GM18517 (cell line): ENCODE measurements around the gene BLZF1.
"Not testable (repeated sequence)": the region's sequence is repeated elsewhere in the genome, so short reads cannot be mapped to it uniquely, and the experiment has no call there.

Source experiments
- ATAC-seq: cut with Tn5 transposase; IDR thresholded peaks from one replicate; pipeline ENCODE4 v1.9.1; 2021; ENCODE audit warnings: mild to moderate bottlenecking, moderate library complexity; ENCODE audit not compliant: unreplicated experiment

The BLZF1 gene

DNA sequence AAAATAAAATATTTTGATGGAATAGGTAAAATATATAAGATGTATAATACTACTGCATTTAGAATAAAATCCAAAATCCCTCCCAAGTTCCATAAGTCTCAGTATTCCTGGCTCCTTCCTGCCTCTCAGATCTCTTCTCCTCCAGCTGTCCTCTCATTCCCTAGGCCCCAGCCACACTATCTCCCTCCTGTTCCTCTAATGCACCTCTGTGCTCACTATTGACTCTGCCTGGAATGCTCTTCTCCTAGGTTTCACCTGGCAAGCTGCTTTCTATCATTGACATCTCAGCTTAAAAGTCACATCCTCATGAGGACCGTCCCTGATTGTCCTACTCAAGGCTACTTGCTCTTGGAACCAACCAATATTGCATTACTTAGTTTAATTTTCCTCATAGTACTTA is 7.6 kb upstream of the BLZF1 start:
- no peak for ATAC-seq

DNA sequence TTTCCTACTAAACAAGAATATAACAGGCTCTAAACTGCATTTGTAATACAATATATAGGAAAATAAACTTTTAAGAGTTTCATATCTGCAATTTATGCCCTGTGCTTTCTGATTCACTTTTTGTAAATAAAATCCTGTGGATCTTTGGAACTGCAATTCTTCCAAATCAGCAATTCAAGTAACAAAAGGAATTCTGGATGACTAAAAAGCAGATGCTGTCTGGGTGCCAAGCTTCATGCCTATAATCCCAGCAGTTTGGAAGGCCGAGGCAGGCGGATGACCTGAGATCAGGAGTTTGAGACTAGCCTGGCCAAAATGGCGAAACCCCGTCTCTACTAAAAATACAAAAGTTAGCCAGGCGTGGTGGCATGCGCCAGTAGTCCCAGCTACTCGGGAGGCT is 6.7 kb upstream of the BLZF1 start:
- ATAC-seq = no peak

DNA sequence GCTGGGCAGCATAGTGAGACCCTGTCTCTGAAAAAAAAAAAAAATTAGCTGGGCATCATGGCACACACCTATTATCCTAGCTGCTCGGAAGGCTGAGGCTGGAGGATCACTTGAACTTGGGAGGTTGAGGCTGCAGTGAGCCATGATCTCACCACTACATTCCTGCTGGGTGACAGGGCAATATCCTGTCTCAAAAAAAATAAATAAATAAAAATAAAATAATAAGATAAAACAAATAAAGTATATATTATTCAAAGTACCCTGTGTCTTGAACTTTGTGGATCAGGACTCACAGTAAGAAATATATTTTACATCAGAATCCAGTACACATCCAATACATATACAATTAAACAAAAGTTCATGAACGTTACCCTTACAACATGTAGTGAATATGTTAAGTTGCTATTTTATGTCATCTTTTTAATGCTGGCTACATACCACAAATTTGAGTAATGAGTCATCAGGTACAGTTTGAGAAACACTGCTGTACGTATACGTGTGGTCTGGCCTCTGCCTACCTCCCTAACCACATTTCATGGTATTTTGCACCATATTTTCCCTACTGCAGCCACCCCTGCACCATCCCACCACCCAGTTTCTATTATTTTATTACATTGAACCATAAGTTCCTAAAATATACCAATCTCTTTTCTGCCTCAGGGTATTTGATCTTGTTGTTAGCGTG is 4.8 kb upstream of the BLZF1 start:
- peak; percentile 29 for ATAC-seq

DNA sequence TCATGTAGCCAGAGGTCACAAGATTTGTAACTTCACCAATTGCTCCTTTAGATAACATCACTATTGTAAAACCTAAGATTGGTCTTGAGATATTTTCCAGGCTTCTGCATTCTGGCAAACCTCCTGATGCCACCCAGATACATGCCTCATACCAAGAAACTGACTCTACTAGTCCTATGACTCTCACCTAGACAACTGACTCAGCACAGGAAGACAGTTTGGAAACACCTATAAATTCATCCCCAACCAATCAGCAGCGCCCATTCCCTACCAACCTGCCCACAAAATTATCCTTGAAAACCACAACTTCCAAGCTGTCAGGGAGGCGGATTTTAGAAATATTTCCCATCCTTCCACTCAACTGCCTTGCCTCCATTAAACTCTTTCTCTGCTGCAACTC is 3.0 kb upstream of the BLZF1 start:
- ATAC-seq = no peak

DNA sequence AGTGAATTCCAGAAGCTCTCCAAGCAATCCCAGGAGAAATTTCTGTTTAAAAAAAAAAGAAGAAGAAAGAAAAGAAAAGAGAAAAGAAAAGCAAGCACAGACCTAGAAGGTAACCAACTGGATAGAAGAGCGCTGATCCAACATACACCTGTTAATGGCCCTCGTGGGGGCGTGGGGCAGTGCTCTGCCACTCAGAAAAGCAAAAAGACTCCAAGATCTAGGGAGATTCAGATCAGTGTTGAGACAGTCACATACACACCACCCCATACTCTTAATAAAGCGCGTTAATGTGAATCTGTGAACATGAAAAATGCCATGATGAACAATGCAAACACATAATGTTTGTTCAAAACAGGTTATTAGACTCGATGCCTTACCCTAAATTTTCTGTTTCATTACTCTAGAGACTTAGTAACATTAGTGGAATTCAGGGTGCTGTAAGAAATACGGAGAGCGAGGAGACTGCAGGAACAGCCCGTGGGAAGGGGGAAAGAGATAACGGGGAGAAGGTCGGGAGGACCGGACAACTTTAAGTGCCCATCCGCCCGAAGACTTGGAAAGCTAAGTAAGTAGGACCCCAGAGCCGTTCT is 804 bp upstream of the BLZF1 start:
- no peak for ATAC-seq

DNA sequence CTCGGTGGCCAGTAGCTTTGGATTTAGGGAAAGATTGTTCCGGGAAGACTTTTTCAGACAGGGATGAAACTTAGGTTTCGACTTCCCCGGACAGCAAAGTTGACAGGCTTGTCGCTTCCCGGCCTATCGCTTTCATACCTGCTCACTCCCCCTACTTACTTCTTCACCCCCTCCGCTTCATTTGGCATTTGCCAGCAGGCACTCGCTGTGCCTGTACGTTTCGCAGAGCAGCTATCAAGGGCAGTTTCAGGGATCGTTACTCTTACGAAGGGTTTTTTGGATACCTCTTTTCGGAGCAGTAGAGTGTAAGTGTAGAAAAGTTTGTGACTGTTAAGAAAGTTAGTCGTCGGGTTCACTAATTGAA is 393 bp downstream of the BLZF1 start:
- ATAC-seq = peak; percentile 17

DNA sequence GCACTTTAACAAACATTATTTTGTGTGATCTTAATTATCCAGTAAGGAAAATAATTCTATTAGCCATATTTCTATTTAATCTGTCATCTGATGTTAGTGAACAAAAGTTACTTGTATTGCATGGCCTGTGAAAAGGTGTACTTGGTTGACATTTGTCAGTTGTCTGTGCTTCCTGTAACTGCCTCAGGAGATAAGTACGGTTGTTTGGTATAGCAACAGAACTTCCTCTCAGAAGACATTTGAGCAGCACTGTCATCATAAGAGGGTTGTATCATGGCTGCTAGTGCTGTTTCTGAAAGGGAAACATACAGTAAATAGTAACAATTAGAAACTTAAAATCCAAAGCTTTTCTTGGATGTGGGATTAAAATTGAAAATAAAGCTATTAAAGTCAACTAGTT is 3.4 kb downstream of the BLZF1 start:
- ATAC-seq = no peak

DNA sequence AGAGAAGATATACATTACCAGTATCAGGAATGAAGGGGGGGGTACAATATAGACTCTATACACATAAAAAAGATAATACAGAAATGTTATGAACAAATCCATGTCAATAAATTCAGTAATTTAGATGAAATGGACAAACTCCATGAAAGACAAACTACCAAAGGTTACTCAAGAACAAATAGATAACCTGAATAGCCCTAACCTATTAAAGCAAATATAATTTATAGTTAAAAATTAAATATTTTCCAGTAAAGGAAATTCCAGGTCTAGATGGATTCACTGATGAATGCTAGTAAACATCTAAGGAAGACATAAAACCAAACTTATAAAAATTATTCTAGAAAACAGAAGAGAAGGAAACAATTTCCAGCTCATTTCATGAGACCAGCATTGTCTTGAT is 13.2 kb downstream of the BLZF1 start:
- no peak for ATAC-seq

DNA sequence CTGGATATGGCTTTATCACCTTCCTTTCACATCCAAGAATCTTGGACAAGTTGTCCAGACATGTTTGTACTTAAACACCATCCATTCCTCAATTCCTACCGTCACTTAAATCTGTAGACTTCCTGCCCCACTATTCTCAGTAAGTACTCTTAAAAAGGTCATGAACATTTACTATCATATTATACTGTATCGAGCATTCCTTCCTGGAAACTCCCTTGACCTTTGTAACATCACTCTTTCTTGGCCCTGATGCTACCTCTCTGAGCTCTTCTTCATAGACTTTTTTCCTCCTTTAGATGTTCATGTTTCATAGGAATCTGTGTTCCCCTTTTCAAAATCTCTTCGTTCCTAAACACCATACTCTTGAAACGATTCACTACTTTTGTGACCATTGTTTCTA is 15.5 kb downstream of the BLZF1 start:
- ATAC-seq = no peak

DNA sequence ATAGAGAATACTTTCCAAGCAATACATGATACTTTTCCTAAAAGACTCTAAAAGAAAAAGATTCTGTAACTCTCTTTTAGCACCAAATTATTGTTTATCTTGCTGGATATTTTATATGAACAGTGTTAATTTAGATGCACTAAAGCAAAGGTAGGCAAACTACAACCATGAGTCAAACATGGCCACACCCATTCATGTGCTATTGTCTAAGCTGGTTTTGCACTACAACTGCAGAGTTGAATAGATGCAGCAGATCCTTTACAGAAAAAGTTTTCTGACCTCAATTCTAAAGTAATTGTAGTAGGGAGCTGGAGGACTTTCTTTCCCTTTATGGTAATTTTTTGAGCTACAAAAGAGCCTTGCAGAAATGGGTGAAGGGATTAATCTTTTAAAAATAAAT is 19.4 kb downstream of the BLZF1 start:
- ATAC-seq = no peak

DNA sequence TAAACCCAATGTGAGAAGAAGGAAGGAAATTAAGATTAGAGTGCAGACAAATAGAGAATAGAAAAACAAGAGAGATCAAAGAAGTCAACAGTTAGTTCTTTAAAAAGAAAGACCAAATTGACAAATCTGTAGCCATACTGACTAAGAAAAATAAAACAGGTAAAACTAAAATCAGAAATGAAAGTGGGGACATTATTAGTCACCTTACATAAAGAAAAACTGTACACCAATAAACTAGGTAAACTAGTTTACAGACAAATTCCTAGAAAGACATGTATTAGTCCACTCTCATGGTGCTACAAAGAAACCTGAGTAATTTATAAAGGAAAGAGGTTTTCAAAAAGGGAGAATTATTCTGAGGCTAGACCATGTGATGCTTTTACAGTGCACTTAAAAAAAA is 22.3 kb downstream of the BLZF1 start:
- ATAC-seq = peak; percentile 84

DNA sequence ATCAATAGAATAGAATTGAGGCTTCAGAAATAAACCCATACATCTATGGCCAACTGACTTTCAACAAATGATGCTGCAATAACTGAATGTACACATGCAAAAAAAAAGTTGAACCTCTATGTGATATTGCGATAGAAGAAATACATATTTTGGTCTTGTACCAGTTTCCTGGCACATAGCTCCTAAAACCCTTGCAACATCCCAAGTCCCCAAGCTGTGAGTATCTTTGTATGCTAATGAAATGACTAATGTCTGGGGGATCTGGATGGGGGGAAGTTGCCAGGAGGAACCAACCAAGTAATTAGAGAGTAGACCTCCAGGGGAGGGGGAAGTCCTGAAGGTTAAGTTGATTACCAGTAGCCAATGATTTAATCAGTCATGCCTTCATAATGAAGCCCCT is 24.4 kb downstream of the BLZF1 start:
- no peak for ATAC-seq

DNA sequence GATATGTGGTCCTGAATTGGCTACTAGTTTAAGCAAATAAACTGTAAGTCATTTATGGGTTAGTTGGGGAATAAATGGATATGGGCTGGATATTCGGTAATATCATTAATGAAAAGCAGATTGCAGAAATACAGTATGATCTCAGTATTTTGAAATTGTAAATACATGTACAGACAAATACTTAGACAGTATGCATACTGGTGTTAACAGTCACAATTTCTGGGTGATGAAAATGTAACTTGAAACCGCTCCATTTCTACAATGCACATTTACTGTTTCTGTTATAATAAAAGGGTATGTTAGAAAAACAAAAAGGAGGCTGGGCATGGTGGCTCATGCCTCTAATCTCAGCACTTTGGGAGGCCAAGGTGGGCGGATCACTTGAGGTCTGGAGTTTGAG is 28.0 kb downstream of the BLZF1 start:
- ATAC-seq = no peak

DNA sequence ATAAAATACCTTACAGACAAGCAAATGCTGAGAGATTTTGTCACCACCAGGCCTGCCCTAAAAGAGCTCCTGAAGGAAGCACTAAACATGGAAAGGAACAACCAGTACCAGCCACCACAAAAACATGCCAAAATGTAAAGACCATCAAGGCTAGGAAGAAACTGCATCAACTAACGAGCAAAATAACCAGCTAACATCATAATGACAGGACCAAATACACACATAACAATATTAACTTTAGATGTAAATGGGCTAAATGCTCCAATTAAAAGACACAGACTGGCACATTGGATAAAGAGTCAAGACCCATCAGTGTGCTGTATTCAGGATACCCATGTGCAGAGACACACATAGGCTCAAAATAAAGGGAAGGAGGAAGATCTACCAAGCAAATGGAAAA is 34.6 kb downstream of the BLZF1 start:
- ATAC-seq = not testable (repeated sequence)

DNA sequence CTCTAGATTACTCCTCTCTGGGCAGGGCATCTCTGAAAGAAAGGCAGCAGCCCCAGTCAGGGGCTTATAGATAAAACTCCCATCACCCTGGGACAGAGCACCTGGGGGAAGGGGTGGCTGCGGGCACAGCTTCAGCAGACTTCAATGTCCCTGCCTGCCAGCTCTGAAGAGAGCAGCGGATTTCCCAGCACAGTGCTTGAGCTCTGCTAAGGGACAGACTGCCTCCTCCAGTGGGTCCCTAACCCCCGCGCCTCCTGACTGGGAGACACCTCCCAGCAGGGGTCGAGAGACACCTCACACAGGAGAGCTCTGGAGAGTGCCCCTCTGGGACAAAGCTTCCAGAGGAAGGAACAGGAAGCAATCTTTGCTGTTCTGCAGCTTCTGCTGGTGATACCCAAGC is 40.3 kb downstream of the BLZF1 start:
- ATAC-seq = not testable (repeated sequence)

DNA sequence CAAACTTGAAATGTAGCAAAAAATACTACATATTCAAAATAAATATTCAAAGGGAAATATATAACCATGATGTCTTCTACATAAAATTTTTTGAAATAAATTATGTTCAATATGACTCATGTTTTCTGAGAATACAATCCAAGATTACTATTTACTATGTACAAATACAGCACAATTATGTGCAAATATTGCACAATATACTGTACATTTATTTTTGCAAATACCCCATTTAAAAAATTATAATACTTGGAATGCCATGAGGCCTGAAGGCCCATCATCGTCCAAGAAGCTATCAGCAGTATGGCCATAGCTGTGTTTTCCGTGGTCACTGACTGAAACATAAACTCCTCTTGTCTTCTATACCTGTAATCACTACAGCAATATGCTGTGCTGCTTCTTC is 47.0 kb downstream of the BLZF1 start:
- ATAC-seq = no peak

DNA sequence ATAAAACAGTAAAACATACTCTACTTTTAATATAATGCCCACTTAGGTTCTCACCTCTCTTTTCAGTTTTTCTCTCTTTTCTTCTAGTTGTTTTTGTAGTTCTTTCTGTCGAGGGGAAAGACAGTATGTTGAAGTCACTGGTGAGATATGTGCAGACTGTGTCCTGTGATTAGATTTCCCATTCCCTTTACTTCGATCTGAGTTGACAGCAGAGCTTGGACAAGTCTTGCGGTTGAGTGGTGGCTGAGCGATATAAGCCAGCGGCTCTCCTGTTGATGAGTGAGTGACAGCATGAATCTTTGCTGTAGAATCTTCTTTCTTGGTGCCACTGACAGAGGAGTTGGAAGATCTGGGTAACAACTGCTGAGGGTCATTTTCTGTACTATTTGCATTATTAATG is 53.3 kb downstream of the BLZF1 start:
- ATAC-seq = no peak

DNA sequence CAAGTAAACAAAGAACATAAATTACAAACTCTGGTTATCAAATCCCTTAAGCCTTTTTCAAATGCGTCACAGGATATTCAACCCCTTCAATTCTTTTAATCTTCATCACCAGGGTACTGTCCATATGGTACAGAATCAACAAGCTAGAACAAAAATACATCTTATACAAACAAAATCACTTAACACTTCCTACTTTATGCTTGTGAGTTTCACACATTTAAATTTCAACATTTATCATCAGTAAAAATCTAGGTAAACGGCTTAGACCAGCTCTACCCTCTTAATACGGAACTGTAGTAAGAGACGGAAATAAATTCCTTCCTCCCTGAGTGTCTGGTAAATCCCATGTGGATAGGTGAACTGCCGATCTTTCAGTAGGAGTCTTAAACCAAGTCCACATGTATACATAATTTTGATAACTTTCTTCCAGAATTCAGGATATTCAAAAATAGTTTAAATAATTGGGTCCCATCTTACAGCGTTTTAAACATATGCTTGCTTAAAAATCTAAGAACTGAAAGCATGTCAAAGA is 58.2 kb downstream of the BLZF1 start:
- ATAC-seq = no peak

DNA sequence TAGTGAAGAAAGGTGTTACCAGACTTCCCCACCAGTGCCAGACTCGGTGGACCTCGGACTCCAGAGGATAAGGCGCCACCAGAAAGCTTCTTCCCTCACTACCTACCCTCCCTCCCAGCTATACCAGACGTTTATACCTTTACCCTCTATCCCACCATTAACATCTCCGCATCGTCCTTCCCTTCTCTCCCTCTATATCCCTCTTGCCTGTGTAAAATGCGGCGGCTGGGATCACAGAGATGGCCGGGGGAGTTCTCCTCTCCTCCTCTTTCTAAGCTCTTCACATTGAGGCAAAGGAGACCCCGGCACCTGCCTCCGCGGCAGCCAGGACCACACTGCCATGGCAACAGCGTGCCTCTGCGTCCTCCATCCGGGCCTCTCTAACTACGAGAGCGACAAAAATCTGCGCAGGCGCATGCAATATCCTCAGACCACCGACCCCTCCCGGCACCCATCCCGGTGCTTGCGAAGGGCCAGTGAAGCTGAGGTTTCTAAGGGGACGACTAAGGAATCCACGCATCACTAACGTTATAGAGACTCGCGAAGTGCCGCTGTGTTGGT is 59.2 kb downstream of the BLZF1 start, which contains the start of gene CCDC181:
Gene CCDC181 (minus strand): TSS at position 394 of the 561 bp plus-strand sequence. CDS start 2,547 bp downstream, outside the sequence.
- ATAC-seq = no peak
